ENCODE data around the gene UMODL1. TPM values are rescaled to one million over a fixed set of nuclear protein-coding genes. Genes with fewer than 3 reads are reported as not detected.

Gene UMODL1
- total RNA-seq, 1 experiment from 2014 or later: not detected

- Histone ChIP-seq H4K8ac (replicated peaks; ENCODE audit: insufficient read length, low read depth, low read length) (no peak overlapping the region), H3K27me3 (ENCODE audit: insufficient read depth, low read length) (no peaks in the 10 kb centered on the region), H3K9me3 (ENCODE audit: control insufficient read depth, low read depth, low read length) (no peaks in the 10 kb centered on the region), H3K79me2 (ENCODE audit: insufficient read depth, low read length) (no peaks in the 10 kb centered on the region), H3K79me1 (ENCODE audit: insufficient read depth, low read depth, low read length, poor library complexity, severe bottlenecking) (no peaks in the 10 kb centered on the region), H3K18ac (ENCODE audit: insufficient read length, low read depth, low read length) (no peak overlapping the region), H3K23ac (ENCODE audit: insufficient read length, low read depth, low read length) (no peak overlapping the region), H2BK20ac (ENCODE audit: low read depth, low read length, poor library complexity, severe bottlenecking) (no peak overlapping the region), H3K4me1 (ENCODE audit: insufficient read depth, low read length) (no peaks in the 10 kb centered on the region), H2AK5ac (ENCODE audit: insufficient read length, low read length) (no peak overlapping the region), H3K23me2 (ENCODE audit: insufficient read length, low read depth, low read length, poor library complexity, severe bottlenecking) (no peaks in the 10 kb centered on the region), H3K4me2 (ENCODE audit: insufficient read depth, insufficient read length, low read length) (no peak overlapping the region), H3T11ph (ENCODE audit: low read length) (no peak overlapping the region), H3K56ac (ENCODE audit: insufficient read length, low read depth, low read length) (no peak overlapping the region), H4K20me1 (ENCODE audit: control insufficient read depth, insufficient read depth, insufficient read length) (no peaks in the 10 kb centered on the region), H3K4ac (ENCODE audit: low read depth, low read length) (no peak overlapping the region), H4K5ac (ENCODE audit: insufficient read length, low read depth, low read length) (no peak overlapping the region), H3K9ac (ENCODE audit: extremely low read depth, insufficient read length, low read length) (no peak overlapping the region), H2BK120ac (ENCODE audit: low read depth, low read length, poor library complexity, severe bottlenecking) (no peak overlapping the region), H4K91ac (ENCODE audit: insufficient read length, low read depth, low read length) (no peak overlapping the region), H2BK15ac (ENCODE audit: low read depth, low read length) (no peak overlapping the region), H3K14ac (ENCODE audit: insufficient read depth, low read length) (no peak overlapping the region), H3K27ac (ENCODE audit: insufficient read length, low read depth, low read length) (no peak overlapping the region), H2BK12ac (ENCODE audit: insufficient read length, low read depth, low read length) (no peak overlapping the region), H2AFZ (ENCODE audit: low read length) (no peak overlapping the region), H2BK5ac (ENCODE audit: insufficient read length, low read length) (no peak overlapping the region)
- Mint-ChIP-seq H3K4me1 (peaks cover 3% of the 10 kb centered on the region in 2 experiments; a peak in 2 of 4 replicates), H3K27ac (no peak overlapping the region; a peak in 1 of 7 replicates), H3K27me3 (ENCODE audit: low read depth) (peaks cover 4% of the 10 kb centered on the region), H3K9me3 (no peaks in the 10 kb centered on the region; a peak in 1 of 5 replicates), H3K4me3 (no peak overlapping the region), H3K36me3 (ENCODE audit: insufficient read depth in 1 of 3, low read depth in 3 of 3) (no peaks in the 10 kb centered on the region)
- TF ChIP-seq CTCF (conservative IDR thresholded peaks at IDR 0.05): no peak
- DNase-seq: no peak
- no CpG with 5 or more reads among the region's 18 CpGs for WGBS (ENCODE audit: extremely low coverage, insufficient read length, low lambda C conversion rate)
Measured at GRCh38 chr21:42142141-42142540, 71.0 kb downstream of the UMODL1 start.
